Activated naive CD4-positive, alpha-beta T cell treated with anti-CD3 and anti-CD28 coated beads, Interleukin-2, amount 10 ng/mL, durations not matched to agents 7 days and 5 days (primary cell): ENCODE measurements around the gene PRR23C.

Experiments used
- CTCF ChIA-PET: fragments of 350-600 bp; sonication (Branson Sonifier 250); formaldehyde crosslinking; loops from one replicate; lab custom pipeline; 2021; ENCODE audit warnings: antibody characterized with exemption; lab: Charles Lee
- DNase-seq: peaks from one replicate; pipeline ENCODE4 v3.0.0-alpha.2; 2020
- H3K27ac Mint-ChIP-seq: one replicate; pipeline ENCODE4 v1.8.0; 2021; ENCODE audit warnings: mild to moderate bottlenecking, moderate library complexity, mixed read lengths
- H3K27me3 Mint-ChIP-seq: one replicate; pipeline ENCODE4 v1.8.0; 2021; ENCODE audit warnings: mild to moderate bottlenecking, mixed read lengths
- H3K36me3 Mint-ChIP-seq: one replicate; pipeline ENCODE4 v1.8.0; 2021; ENCODE audit warnings: mixed read lengths
- H3K4me1 Mint-ChIP-seq: one replicate; pipeline ENCODE4 v1.8.0; 2021; ENCODE audit warnings: mixed read lengths
- H3K4me3 Mint-ChIP-seq: one replicate; pipeline ENCODE4 v1.8.0; 2021; ENCODE audit warnings: mild to moderate bottlenecking, moderate library complexity, mixed read lengths
- H3K9me3 Mint-ChIP-seq: one replicate; pipeline ENCODE4 v1.8.0; 2021; ENCODE audit warnings: mixed read lengths

Gene PRR23C

GRCh38 chr3:139020868-139021234 is 23.8 kb downstream of the PRR23C start, which contains the start of gene PRR23B:
Gene PRR23B (minus strand): TSS chr3:139020926. CDS start chr3:139020661, 265 bp downstream.
- CTCF ChIA-PET: no interaction called here
- Mint-ChIP-seq H3K27me3 (no peaks in the 10 kb centered on the region), H3K4me1 (no peaks in the 10 kb centered on the region)

GRCh38 chr3:139020036-139020867 is 24.4 kb downstream of the PRR23C start:
- CTCF ChIA-PET: interaction anchor here (0.7 kb wide), 1 partner anchor 230 kb away, joined by 3 read pairs; no protein-coding TSS in a partner anchor
- Mint-ChIP-seq H3K4me3 (no peak overlapping the region), H3K4me1 (no peaks in the 10 kb centered on the region), H3K27ac (no peak overlapping the region), H3K27me3 (no peaks in the 10 kb centered on the region), H3K9me3 (peaks cover 6% of the 10 kb centered on the region), H3K36me3 (no peaks in the 10 kb centered on the region)
- no peak for DNase-seq

More at GRCh38 chr3:139020868-139021234, 23.8 kb downstream of the PRR23C start, which contains the start of gene PRR23B:
- no peaks in the 10 kb centered on the region for H3K36me3 Mint-ChIP-seq
- H3K9me3 Mint-ChIP-seq: peaks cover 6% of the 10 kb centered on the region
- H3K27ac Mint-ChIP-seq: no peak within 1 kb of the TSS
- no peak for DNase-seq
- no peak within 1 kb of the TSS for H3K4me3 Mint-ChIP-seq

DNA sequence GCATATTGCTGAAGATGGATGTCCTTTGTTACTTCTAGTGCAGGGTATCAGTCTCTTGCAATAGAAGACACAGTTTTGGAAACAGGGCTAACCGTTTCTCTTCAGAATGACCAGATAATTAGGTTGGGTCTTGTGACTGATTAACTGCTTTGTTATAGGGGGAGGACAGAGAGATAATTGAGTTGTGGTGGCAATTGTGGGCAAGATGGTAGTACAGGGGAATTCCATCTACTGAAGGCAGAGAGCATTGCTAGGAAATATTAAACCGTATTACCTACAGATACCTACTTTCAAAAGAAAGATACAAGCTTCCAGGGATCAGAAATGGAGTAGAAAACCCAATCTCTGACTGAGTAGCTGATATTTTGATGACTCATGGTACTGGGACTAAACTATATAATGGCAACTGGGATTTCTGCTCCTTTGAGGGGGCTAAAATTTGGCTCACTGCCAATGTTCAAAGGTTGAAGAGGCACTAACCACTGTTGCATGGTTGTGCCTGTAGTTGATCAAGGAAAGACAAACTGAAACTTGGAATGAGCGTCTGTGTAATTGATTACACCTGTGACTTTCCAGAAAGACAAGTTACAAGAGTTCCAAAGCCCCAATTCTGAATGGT is 28.2 kb downstream of the PRR23C start:
- H3K4me3 Mint-ChIP-seq: no peak overlapping the region
- no peaks in the 10 kb centered on the region for H3K27me3 Mint-ChIP-seq
- DNase-seq: no peak
- H3K9me3 Mint-ChIP-seq: peaks cover 10% of the 10 kb centered on the region
- no peak overlapping the region for H3K27ac Mint-ChIP-seq
- H3K4me1 Mint-ChIP-seq: no peaks in the 10 kb centered on the region
- CTCF ChIA-PET: interaction anchor here (1.1 kb wide), 1 partner anchor 69 kb away, joined by 3 read pairs; no protein-coding TSS in a partner anchor
- H3K36me3 Mint-ChIP-seq: no peaks in the 10 kb centered on the region

- Mint-ChIP-seq H3K9me3 (peaks cover 7% of the 10 kb centered on the region), H3K4me1 (no peaks in the 10 kb centered on the region), H3K27ac (no peak within 1 kb of the TSS), H3K27me3 (no peaks in the 10 kb centered on the region), H3K4me3 (no peak within 1 kb of the TSS), H3K36me3 (no peaks in the 10 kb centered on the region)
- CTCF ChIA-PET: no interaction called here
- no peak for DNase-seq
Measured at GRCh38 chr3:139006051-139006716, 38.5 kb downstream of the PRR23C start, which contains the start of gene PRR23A. Gene PRR23A (minus strand): TSS chr3:139006268. CDS start chr3:139006268, 0 bp downstream.

DNA sequence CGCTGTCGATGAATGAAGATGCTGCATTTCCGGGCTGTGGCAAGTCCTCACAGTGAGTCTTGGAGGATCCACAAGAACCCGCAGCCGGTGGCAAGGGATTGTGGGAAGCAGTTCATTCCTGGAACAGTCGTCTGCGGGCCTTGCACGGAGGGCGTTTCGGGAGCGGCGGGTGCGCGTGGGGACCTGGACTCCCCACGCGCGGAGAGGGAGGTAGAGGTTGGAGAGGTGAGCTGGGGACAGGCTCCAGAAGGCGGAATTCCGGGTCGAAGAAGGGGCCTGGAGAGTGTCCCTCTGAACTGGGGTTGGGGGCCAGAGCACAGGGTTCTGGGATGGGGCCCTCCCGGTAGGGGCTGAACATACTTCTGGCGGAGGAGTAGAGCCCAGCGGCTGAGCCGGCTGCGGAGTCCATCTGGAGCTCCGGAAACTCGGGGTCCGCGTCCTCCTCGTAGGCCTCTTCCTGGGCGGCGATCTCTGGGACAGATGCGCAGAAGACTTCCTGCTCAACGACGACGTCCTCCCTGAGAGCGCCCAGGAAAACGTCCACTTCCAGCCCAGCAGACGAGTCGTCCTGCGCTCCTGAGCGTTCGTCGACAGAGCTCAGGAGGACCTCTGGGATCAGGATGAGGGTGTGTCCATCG is 39.2 kb downstream of the PRR23C start:
- Mint-ChIP-seq H3K4me3 (no peak overlapping the region), H3K4me1 (no peaks in the 10 kb centered on the region), H3K9me3 (peaks cover 7% of the 10 kb centered on the region), H3K27me3 (no peaks in the 10 kb centered on the region), H3K36me3 (no peaks in the 10 kb centered on the region), H3K27ac (no peak overlapping the region)
- CTCF ChIA-PET: no interaction called here
- no peak for DNase-seq

- H3K36me3 Mint-ChIP-seq: no peaks in the 10 kb centered on the region
- no peaks in the 10 kb centered on the region for H3K4me1 Mint-ChIP-seq
- CTCF ChIA-PET: no interaction called here
- no peak overlapping the region for H3K27ac Mint-ChIP-seq
- no peak for DNase-seq
- no peak overlapping the region for H3K4me3 Mint-ChIP-seq
- H3K9me3 Mint-ChIP-seq: no peaks in the 10 kb centered on the region
- peaks cover 11% of the 10 kb centered on the region for H3K27me3 Mint-ChIP-seq
Measured at GRCh38 chr3:138995706-138996105, 49.0 kb downstream of the PRR23C start.
